NB4 (cell line): ENCODE measurements around the gene THSD7B.

Experiments used
- MYC ChIP-seq: IDR thresholded peaks from 2 replicates; pipeline ENCODE4 v1.6.1; 2011; ENCODE audit warnings: low read depth, low read length
- TF ChIP-seq, protein P1 (sequence below): IDR thresholded peaks from one replicate; pipeline ENCODE4 v1.5.1; 2012; ENCODE audit warnings: low read depth, low read length

DNA sequence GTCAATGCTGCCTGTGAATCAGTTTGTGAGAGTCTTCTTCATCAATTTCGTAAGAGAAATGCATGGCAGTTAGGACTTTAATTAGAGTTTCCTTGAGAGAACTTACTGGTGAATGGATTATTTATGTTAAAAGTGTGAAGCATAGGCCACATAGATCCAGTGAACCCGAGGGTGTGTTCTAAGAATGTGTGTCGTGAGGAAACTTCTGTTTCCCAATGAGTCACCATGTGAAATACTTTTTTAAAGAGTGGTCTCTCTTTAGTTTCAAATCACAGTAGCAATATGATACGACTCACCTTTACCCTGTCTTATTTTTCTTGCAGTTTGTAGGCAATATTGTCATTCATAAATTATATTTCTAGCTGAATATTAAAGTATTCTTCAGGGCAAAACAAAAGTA lies 18.5 kb downstream of the THSD7B start:
- TF ChIP-seq MYC = no peak
- TF ChIP-seq, protein P1, sequence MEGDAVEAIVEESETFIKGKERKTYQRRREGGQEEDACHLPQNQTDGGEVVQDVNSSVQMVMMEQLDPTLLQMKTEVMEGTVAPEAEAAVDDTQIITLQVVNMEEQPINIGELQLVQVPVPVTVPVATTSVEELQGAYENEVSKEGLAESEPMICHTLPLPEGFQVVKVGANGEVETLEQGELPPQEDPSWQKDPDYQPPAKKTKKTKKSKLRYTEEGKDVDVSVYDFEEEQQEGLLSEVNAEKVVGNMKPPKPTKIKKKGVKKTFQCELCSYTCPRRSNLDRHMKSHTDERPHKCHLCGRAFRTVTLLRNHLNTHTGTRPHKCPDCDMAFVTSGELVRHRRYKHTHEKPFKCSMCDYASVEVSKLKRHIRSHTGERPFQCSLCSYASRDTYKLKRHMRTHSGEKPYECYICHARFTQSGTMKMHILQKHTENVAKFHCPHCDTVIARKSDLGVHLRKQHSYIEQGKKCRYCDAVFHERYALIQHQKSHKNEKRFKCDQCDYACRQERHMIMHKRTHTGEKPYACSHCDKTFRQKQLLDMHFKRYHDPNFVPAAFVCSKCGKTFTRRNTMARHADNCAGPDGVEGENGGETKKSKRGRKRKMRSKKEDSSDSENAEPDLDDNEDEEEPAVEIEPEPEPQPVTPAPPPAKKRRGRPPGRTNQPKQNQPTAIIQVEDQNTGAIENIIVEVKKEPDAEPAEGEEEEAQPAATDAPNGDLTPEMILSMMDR = no peak
